ENCODE measurements around the gene TLR10.

The TLR10 gene

GRCh38 chr4:38757945-38758600 lies 24.7 kb downstream of the TLR10 start:
- in situ Hi-C loops (cut with MboI; ENCODE audit: low pct_unique_long_range_greater_than_20kb, low sequenced_read_pairs, unreplicated experiment), result loop anchor here (10.0 kb wide), 1 partner anchor 367 kb away; no protein-coding TSS in a partner anchor
- no peak for DNase-seq (ENCODE audit: low spot score)

GRCh38 chr4:38752941-38753806 lies 29.6 kb downstream of the TLR10 start:
- in situ Hi-C loops (cut with MboI; ENCODE audit: low pct_unique_long_range_greater_than_20kb, low sequenced_read_pairs, unreplicated experiment), result loop anchor here (10.0 kb wide), 1 partner anchor 372 kb away; no protein-coding TSS in a partner anchor
- TF ChIP-seq CTCF (IDR thresholded peaks at IDR 0.05; ENCODE audit: extremely low read depth, insufficient read depth, missing control alignments), result no peak
- no peak for DNase-seq (ENCODE audit: low spot score)

More at GRCh38 chr4:38757945-38758600, 24.7 kb downstream of the TLR10 start:
- peak; percentile 61 for TF ChIP-seq CTCF (IDR thresholded peaks at IDR 0.05; ENCODE audit: extremely low read depth, insufficient read depth, missing control alignments)

DNA sequence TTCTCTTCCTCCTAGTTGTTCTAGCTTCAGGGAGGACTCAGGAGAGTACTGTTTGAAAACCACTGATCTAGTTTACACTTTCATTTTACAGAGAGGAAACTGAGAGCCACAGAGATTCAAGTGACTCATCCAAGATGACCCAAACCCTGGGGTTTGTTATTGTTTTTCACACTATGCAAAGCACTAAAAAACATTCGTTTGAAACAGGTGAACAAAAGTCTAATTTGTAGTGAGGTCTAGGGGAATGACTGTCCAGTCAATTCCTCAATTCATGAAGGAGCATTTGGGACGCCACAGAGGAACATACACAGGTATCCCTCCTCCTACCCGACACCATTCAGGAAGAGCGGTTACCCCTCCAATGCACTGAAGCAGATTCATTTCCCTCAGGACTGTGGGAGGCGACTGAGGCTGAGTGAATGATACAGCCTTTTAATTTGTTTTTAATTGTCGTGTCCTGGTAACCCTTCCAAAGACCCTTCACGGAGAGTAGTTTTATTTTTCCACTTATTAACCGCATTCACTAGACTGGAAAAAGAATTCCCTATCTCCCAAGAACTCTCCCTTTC lies 30.3 kb downstream of the TLR10 start:
- DNase-seq (ENCODE audit: low spot score), result peak; percentile 58
- in situ Hi-C loops (cut with MboI; ENCODE audit: low pct_unique_long_range_greater_than_20kb, low sequenced_read_pairs, unreplicated experiment), result loop anchor here (10.0 kb wide), 1 partner anchor 372 kb away; no protein-coding TSS in a partner anchor
- no peak for TF ChIP-seq CTCF (IDR thresholded peaks at IDR 0.05; ENCODE audit: extremely low read depth, insufficient read depth, missing control alignments)

DNA sequence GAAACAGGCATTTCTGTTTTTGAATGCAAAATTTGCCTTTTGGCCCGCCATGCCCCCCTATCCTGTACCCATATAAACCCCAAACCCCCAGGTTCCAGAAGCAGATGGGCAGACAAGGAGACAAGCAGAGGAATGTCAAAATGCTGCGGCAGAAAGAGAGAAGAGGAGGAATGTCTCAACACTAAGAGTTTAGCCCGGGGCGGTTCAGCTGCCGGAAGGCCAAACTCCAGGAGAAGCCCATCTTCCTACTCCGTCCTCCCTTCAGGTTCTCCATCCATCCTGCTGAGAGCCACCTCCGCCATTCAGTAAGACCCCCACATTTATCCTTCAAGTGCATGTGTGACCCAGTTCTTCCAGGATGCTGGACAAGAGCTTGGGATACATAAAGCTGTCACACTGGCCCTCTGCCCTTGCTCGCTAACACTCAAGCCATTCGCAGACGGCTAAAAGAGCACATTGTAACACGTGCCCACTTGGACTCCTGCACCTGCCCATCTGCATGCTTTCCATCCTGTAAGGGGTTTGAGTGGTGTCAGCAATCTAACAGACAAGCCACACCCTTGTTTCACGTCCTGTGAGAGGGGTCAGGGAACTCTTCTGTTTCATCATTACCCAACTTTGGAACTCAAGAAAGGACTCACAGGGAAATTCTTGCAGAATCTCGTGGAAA lies 31.3 kb downstream of the TLR10 start:
- no peak for TF ChIP-seq CTCF (IDR thresholded peaks at IDR 0.05; ENCODE audit: extremely low read depth, insufficient read depth, missing control alignments)
- no peak for DNase-seq (ENCODE audit: low spot score)
- in situ Hi-C loops (cut with MboI; ENCODE audit: low pct_unique_long_range_greater_than_20kb, low sequenced_read_pairs, unreplicated experiment), result loop anchor here (10.0 kb wide), 1 partner anchor 373 kb away; no protein-coding TSS in a partner anchor

GRCh38 chr4:38749336-38749735 lies 33.5 kb downstream of the TLR10 start:
- in situ Hi-C loops (cut with MboI; ENCODE audit: low pct_unique_long_range_greater_than_20kb, low sequenced_read_pairs, unreplicated experiment), result loop anchor here (25.0 kb wide), 2 partner anchors 687 to 937 kb away; no protein-coding TSS in a partner anchor
- TF ChIP-seq CTCF (IDR thresholded peaks at IDR 0.05; ENCODE audit: extremely low read depth, insufficient read depth, missing control alignments), result no peak
- DNase-seq (ENCODE audit: low spot score), result no peak

DNA sequence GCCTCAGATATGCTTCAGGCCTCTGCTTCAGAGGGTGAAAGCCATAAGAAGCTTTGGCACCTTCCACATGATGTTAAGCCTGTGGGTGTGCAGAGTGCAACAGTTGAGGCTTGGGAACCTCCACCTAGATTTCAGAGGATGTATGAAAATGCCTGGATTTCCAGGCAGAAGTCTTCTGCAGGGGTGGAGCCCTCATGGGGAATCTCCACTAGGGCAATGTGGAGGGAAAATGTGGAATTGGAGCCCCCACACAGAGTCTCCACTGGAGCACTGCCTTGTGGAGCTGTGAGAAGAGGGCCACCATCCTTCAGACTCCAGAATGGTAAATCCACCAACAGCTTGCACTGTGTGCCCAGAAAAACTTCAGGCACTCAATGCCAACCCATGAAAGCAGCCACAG lies 35.2 kb downstream of the TLR10 start:
- in situ Hi-C loops (cut with MboI; ENCODE audit: low pct_unique_long_range_greater_than_20kb, low sequenced_read_pairs, unreplicated experiment), result loop anchor here (25.0 kb wide), 2 partner anchors 685 to 935 kb away; no protein-coding TSS in a partner anchor
- no peak for TF ChIP-seq CTCF (IDR thresholded peaks at IDR 0.05; ENCODE audit: extremely low read depth, insufficient read depth, missing control alignments)
- DNase-seq (ENCODE audit: low spot score), result no peak
